ENCODE data around the gene ACTG1.

The ACTG1 gene

GRCh38 chr17:81479175-81480071 lies 33.2 kb downstream of the ACTG1 start:
- no peak for DNase-seq

- no peak for DNase-seq
Observed at GRCh38 chr17:81478119-81478518, 34.5 kb downstream of the ACTG1 start.

- no peak for DNase-seq
Observed at GRCh38 chr17:81477173-81477572, 35.4 kb downstream of the ACTG1 start.

DNA sequence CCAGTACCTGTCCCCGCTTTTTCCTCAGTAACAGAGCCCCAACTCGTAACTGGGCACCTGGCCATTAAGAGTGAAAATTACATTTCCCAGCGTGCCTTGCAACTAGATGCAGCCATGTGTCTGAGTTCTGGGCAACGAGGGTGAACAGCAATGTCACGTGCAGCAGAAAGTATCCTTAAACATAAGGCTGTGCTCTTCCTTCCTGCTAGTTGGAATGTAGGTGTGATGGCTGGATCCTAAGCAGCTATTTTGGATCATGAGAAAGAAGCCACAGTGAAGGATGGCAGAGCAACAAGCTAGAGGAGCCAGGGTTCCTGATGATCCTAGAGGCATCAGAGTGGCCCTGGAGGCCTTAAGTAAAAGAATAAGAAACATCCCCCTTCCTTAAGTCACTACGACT lies 36.0 kb downstream of the ACTG1 start:
- DNase-seq, result no peak

DNA sequence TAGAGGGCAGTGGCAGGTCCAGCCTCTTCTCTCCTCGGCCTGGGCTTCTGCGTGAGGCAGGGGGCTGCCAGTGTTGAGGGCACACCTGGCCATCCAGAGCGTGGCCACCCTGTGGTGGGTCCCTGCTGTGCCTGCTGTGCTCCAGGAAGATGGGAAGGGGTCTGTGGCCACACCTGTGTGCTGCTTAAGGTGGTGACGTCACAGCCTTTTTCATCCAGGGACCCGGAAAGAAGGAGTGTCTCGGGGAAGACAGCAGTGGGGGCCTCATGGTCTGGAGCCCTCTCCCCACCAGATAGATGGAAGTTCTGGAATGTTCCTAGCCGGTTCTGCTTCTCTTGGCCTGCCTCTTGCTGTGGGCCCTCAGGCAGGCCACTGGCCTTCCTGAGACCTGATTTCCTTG lies 36.5 kb downstream of the ACTG1 start:
- DNase-seq, result no peak

DNA sequence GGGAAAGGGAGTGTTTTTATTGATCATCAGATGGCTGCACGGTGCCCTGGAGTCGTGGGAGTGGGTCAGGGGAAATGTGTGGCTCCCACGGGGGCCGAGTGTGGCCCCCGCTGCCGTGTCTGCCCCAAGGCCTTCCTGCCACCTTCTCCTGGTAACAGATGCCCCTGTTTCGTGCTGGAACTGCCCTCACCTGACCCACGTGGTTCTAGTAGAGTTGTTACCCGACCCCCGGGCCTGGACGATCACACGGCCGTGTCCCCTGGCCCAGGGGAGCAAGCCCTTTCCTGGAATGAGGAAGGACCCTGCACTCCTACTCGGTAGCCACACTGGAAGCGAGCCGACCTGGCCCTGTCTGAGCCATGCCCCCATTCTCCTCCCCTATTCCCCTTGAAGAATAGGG lies 37.6 kb downstream of the ACTG1 start:
- no peak for DNase-seq

DNA sequence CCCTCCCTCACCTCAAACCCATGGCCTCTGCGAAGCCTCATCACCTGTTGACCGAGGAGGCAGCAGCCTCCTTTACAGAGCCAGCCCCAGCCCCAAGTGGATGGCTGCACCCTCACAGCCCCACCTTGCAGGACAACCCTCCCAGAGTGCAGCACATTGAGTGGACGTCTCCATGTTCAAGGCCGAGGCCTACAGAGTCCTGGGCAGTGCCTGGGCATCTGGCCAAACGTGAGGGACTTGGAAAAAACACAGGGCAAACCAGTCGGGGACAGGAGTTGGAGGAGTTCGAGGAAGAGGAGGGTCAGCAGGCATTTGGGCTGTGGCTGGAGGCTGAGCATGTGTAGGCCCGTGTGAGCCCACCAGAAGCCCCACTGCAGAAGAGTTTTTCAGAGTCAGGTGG lies 39.6 kb downstream of the ACTG1 start:
- DNase-seq, result no peak

DNA sequence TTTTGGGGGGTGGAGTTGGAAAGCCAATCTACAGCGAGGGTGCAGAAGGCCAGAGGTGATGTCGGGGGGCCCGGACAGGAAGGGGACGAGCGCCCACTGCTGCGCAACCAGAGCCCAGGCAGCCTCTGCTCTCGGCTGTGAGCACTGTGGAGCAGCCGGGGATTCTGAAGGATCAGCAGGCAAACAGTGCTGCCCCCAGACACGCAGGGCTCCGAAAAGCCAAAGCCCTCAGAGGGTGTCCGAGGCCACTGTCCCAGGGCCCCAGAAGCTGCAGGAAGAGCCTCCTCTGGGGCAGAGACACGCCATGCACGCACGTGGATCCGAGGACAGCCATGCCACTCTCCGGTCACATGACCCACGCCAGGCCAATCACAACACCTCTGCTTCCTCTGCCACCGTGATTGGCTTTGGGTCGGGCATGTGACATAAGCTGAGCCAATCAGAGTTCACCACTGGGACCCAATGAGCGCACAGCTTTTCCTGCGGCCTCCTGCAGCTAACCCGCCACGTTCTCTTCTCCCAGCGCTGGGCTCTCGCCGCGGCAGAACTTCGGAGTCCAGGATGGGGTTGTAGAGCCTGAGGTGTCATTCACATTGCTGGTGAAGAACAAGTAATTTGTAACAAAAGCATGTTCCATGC lies 40.7 kb downstream of the ACTG1 start:
- DNase-seq, result peak; percentile 54

DNA sequence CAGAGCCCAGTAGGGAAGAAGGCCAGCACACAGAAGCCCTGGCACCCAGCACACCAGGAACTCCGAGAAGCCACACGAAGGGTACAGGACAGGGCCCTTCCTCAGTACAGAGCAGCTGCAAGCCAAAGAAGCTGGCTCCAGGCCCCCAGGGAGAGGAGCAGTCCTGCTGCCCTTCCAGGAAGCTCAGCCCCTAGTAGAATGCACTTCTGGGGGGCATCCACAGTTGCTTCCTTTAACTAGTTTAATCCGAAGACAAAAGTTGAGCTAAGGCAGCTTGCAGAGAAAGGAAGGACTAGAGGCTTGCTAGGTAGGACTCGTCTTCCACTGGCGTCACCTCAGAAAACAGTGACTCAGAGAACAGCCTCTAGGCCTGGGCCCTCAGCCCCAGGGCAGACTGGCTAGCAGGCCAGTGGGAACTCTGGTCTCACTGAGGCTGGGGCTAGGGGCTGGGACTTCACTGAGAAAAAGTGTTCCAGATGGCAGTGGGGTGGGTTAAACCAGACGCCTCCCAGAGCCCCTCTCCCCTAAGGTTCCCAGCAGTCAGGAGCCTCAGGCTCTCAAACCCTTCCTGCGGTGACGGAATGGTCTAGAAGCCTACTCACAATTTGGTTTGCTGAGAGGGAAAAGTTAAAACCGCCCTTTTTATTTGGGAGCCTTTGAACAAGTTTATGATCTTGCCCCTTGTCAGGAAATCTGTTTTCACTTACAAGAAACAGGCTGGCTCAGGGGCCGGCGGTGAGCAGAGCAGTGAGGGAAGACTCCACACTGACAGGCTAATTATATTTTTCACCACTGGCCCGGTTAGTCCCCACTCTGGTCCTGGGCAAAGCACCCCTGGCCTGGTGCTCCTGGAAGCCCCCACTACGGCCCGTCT lies 41.4 kb downstream of the ACTG1 start:
- no peak for DNase-seq

DNA sequence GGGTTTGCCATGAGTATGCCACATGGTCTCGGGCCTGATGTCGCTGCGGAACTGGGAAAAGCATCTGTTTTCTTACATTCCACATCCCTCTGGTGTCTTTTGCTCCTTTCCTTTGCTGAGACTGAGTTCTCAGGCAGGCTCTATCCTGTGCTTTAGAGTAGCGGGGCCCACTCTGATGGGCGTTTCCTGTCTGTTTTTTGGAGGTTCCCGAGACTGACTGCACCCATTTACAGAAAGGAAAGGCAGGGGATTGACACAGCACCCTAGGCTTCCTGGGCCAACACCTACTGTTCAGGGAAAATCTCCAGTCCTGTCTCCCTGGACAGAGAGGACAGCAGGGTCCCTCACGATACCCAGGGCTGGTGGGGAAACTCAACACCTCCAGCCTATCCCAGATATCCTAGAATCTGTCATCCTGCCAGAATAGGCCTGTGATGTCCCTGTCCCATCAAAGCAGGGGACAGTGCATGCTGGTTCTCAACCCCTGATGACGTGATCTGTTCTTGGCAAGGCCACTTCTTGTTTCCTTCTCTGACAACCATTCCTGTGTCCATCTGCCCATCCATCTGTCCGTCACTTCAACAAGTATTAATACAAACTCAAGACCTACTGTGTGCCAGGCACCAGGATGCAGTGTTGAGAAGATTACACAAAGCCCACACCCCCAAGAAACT lies 42.2 kb downstream of the ACTG1 start:
- DNase-seq, result no peak

DNA sequence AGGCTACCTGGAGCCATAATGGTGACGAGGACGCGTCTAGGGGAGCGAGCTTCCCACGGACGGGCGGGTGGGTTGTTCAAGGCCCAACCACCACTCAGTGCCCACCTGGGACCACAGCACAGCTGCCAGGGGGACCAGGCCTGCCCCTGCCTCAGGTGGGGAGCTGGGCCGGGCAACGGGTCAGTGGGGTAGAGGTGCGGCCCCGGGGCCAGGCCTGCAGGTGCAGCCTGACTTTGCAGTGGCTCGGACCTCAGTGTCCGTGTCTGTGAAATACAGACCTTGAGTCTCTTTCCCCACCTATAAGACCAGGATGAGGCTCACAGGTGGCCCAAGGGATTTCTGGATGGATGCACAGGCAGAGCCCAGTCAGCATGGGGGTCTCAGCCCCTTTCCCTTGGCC lies 43.3 kb downstream of the ACTG1 start:
- DNase-seq, result no peak

DNA sequence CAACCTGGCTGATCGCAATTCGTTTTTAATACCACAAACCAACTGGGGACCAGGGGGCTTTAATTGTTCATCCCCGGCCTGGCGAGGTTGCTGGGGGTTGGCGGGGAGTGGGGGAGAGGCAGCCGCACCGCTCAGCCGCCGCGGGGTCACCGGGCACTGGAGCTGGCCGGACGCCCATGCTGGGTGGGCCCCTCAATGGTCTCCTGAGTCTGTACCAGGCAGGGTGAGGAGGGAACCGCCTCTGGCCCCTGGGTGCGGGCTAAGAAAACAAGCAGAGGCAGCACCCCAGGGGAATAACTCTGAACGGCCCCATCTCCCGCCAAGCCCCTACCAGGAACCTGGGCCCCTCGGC lies 43.9 kb downstream of the ACTG1 start:
- no peak for DNase-seq

- DNase-seq, result no peak
Observed at GRCh38 chr17:81468111-81468769, 44.4 kb downstream of the ACTG1 start.

DNA sequence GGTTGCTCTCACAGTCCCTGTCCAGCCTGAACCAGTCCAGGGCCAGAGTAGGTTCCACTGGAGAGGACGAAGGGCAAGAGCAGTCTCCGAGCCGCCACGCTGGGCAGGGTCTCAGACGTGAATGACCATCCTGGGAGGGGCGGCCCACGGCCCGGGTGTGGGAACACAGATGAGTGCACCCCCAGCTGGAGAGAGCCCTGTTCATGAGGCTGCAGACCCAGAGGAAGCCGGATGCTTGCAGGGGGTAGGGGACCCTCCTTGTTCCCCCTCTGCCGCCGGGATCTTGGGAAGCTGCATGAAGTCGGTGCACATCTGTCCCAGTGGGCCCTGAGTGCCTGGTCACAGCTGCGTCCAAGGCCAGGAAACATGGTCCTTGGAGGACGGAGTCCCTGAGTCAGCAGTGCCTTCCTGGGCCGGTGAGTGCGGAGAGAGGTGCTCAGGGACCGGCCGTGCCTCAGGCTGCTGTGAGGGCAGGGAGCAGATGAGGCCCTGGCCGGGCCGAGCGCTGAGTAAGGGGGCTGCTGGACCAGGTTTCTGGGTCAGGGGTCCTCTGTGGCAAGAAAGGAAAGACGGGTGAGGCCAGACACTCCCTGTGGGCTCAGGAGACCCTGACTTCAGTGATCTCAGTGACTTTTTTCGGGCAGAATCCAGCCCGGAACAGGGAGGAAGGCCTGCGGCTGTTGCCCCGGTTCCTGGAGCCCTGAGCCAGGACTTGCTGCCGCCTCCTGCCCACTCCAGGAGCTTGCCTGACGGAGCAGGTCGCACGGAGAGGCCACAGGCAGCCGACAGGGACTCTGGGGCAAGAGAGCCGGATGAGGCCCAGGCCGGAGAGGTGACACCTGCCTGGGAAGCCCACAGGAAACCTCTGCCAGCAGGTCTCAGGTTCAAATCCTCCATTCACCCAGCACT lies 45.8 kb downstream of the ACTG1 start:
- DNase-seq, result no peak

- DNase-seq, result no peak
Observed at GRCh38 chr17:81465910-81466309, 46.7 kb downstream of the ACTG1 start.

- DNase-seq, result no peak
Observed at GRCh38 chr17:81464586-81464985, 48.0 kb downstream of the ACTG1 start.

DNA sequence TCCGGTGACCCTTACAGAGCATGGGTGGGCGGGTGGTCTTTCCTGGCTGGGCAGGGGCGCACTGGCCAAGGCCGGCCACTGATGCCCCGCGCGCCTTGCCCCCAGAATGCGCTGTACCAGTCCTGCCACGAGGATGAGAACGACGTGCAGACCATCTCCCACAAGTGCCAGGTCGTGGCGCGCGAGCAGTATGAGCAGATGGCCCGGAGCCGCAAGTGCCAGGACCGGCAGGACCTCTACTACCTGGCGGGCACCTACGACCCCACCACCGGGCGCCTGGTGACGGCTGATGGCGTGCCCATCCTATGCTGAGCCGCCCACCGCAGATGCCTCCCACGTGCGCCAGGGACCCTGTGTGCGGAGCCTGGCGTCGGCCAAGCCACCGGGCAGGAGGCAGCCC lies 49.1 kb downstream of the ACTG1 start:
- no peak for DNase-seq

GRCh38 chr17:81462506-81463125 lies 50.0 kb downstream of the ACTG1 start:
- DNase-seq, result no peak

DNA sequence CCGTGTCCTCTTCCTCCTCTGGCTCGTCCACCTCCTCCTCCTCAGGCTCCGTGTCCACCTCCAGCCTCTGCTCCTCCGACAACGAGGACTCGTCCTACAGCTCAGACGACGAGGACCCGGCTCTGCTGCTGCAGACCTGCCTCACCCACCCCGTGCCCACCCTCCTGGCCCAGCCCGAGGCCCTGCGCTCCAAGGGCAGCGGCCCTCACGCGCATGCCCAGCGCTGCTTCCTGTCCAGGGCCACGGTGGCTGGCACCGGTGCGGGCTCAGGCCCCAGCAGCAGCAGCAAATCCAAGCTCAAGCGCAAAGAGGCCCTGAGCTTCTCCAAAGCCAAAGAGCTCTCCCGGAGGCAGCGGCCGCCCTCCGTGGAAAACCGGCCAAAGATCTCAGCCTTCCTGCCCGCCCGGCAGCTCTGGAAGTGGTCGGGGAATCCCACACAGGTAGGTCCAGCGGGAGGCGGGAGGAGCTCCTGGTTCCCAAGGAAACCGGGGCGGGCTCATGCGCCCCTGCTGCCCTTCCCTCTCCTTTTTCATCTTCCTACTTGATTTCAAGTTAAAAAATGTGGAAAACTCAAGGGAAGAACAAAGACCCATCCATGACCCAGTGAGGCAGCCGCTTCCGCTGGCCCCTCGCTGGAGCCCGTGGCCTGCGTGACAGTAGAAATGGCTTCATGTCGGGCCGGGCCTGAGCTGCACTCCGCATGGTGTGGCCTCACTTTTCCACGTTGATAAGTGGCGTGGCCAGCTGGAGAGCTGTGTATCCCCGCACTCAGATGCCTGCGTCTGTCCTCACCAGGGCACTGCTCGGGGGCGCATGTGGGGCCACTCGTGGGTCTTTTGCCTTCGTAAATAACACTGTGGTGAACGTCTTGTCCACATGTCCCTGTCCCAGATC lies 50.7 kb downstream of the ACTG1 start:
- no peak for DNase-seq

Data from stimulated activated CD4-positive, alpha-beta T cell treated with anti-CD3 and anti-CD28 coated beads, Interleukin-15, amount 100 ng/mL, for 24 hours (primary cell).